Measurements from ENCODE around the gene UST.

DNA sequence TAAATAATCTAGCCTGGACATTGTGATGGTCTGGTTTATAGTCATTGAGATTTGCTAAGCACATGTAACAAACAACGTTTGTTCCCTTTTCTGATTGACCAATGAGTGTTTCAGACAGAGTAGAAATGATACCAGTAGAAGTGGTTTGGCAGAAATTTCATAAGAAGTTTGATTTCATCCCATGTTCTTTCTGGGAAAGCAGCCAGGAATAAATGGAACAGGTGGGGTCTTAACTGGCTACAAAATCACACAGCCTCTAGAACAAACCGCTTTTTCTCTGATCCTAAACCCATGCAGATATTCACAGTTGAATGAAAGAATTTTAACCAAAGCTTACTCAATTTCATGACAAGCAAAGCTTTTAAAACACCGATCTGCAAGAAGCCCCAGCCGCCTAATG is 227.5 kb downstream of the UST start:
- TF ChIP-seq, protein P1, sequence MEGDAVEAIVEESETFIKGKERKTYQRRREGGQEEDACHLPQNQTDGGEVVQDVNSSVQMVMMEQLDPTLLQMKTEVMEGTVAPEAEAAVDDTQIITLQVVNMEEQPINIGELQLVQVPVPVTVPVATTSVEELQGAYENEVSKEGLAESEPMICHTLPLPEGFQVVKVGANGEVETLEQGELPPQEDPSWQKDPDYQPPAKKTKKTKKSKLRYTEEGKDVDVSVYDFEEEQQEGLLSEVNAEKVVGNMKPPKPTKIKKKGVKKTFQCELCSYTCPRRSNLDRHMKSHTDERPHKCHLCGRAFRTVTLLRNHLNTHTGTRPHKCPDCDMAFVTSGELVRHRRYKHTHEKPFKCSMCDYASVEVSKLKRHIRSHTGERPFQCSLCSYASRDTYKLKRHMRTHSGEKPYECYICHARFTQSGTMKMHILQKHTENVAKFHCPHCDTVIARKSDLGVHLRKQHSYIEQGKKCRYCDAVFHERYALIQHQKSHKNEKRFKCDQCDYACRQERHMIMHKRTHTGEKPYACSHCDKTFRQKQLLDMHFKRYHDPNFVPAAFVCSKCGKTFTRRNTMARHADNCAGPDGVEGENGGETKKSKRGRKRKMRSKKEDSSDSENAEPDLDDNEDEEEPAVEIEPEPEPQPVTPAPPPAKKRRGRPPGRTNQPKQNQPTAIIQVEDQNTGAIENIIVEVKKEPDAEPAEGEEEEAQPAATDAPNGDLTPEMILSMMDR (conservative IDR thresholded peaks at IDR 0.05 in 1 of 2, IDR thresholded peaks at IDR 0.05 in 1 of 2; ENCODE audit: extremely low read depth in 1 of 2, insufficient read depth in 1 of 2, low read depth in 1 of 2, low read length in 2 of 2) = no peak
- no peak for TF ChIP-seq EZH2 (IDR thresholded peaks at IDR 0.05; ENCODE audit: borderline replicate concordance, low read length)

Data from mammary epithelial cell (primary cell).